Parathyroid adenoma (tissue), 2 donors: Measurements from ENCODE around the gene TENT4B.

Source experiments
- H2AFZ ChIP-seq: fragments of 300-600 bp; sonication (generic); one replicate; pipeline ENCODE4 v1.7.0; 2017; ENCODE audit warnings: antibody characterized with exemption, mild to moderate bottlenecking
- H3K27ac ChIP-seq: fragments of 300-600 bp; sonication (generic); one replicate; pipeline ENCODE4 v1.7.0; 2017
- H3K27me3 ChIP-seq: fragments of 300-600 bp; sonication (generic); one replicate; pipeline ENCODE4 v1.7.0; 2017; ENCODE audit warnings: low read length; ENCODE audit not compliant: control insufficient read depth, insufficient read depth
- H3K36me3 ChIP-seq: fragments of 300-600 bp; sonication (generic); one replicate; pipeline ENCODE4 v1.7.0; 2017; ENCODE audit warnings: low read length; ENCODE audit not compliant: control insufficient read depth, insufficient read depth
- H3K4me1 ChIP-seq: fragments of 300-600 bp; sonication (generic); one replicate; pipeline ENCODE4 v1.7.0; 2017; ENCODE audit warnings: control low read depth
- H3K4me2 ChIP-seq: fragments of 300-600 bp; sonication (generic); one replicate; pipeline ENCODE4 v1.7.0; 2017; ENCODE audit warnings: low read length
- H3K4me3 ChIP-seq: fragments of 300-600 bp; sonication (generic); one replicate; pipeline ENCODE4 v1.7.0; 2017; ENCODE audit warnings: low read depth, low read length
- H3K79me2 ChIP-seq: fragments of 300-600 bp; sonication (generic); one replicate; pipeline ENCODE4 v1.7.0; 2017; ENCODE audit warnings: control low read depth
- H3K9ac ChIP-seq: fragments of 300-600 bp; sonication (generic); one replicate; pipeline ENCODE4 v1.7.0; 2017; ENCODE audit warnings: mild to moderate bottlenecking
- H3K9me3 ChIP-seq: fragments of 300-600 bp; sonication (generic); one replicate; pipeline ENCODE4 v1.7.0; 2017; ENCODE audit warnings: low read length; ENCODE audit not compliant: control insufficient read depth
- CTCF ChIP-seq: fragments of 300-600 bp; sonication (generic); IDR thresholded peaks from one replicate; pipeline ENCODE4 v1.7.0; 2017; ENCODE audit warnings: antibody characterized with exemption, mild to moderate bottlenecking
- donor health status: primary hyperparathyroidism.

The TENT4B gene

GRCh38 chr16:50257876-50258275 is 104.8 kb downstream of the TENT4B start:
- H3K4me2 ChIP-seq = no peak overlapping the region
- no peak overlapping the region for H2AFZ ChIP-seq
- H3K4me1 ChIP-seq = no peaks in the 10 kb centered on the region
- TF ChIP-seq CTCF = no peak
- no peaks in the 10 kb centered on the region for H3K79me2 ChIP-seq
- H3K27ac ChIP-seq = no peak overlapping the region
- H3K9ac ChIP-seq = no peak overlapping the region
- no peaks in the 10 kb centered on the region for H3K9me3 ChIP-seq
- no peaks in the 10 kb centered on the region for H3K36me3 ChIP-seq
- no peaks in the 10 kb centered on the region for H3K27me3 ChIP-seq
- no peak overlapping the region for H3K4me3 ChIP-seq

- Histone ChIP-seq H3K4me3 (no peak overlapping the region), H3K27me3 (no peaks in the 10 kb centered on the region), H3K4me1 (no peaks in the 10 kb centered on the region), H2AFZ (no peak overlapping the region), H3K4me2 (no peak overlapping the region), H3K9me3 (no peaks in the 10 kb centered on the region), H3K27ac (no peak overlapping the region), H3K9ac (no peak overlapping the region), H3K36me3 (no peaks in the 10 kb centered on the region), H3K79me2 (no peaks in the 10 kb centered on the region)
- TF ChIP-seq CTCF = no peak
Measured at GRCh38 chr16:50259334-50260205, 106.5 kb downstream of the TENT4B start.

- H3K79me2 ChIP-seq = no peaks in the 10 kb centered on the region
- H3K9me3 ChIP-seq = no peaks in the 10 kb centered on the region
- H3K4me2 ChIP-seq = no peak overlapping the region
- no peak overlapping the region for H2AFZ ChIP-seq
- TF ChIP-seq CTCF = no peak
- no peaks in the 10 kb centered on the region for H3K4me1 ChIP-seq
- no peak overlapping the region for H3K4me3 ChIP-seq
- H3K9ac ChIP-seq = no peak overlapping the region
- H3K27me3 ChIP-seq = no peaks in the 10 kb centered on the region
- no peaks in the 10 kb centered on the region for H3K36me3 ChIP-seq
- no peak overlapping the region for H3K27ac ChIP-seq
Measured at GRCh38 chr16:50260206-50261159, 107.4 kb downstream of the TENT4B start.

- no peaks in the 10 kb centered on the region for H3K9me3 ChIP-seq
- no peaks in the 10 kb centered on the region for H3K4me1 ChIP-seq
- no peak overlapping the region for H2AFZ ChIP-seq
- H3K4me3 ChIP-seq = no peak overlapping the region
- no peak for TF ChIP-seq CTCF
- no peak overlapping the region for H3K4me2 ChIP-seq
- no peaks in the 10 kb centered on the region for H3K27me3 ChIP-seq
- H3K27ac ChIP-seq = no peak overlapping the region
- H3K79me2 ChIP-seq = no peaks in the 10 kb centered on the region
- no peak overlapping the region for H3K9ac ChIP-seq
- no peaks in the 10 kb centered on the region for H3K36me3 ChIP-seq
Measured at GRCh38 chr16:50261160-50261706, 108.1 kb downstream of the TENT4B start.
